ENCODE data around the gene PSENEN. TPM values are rescaled to one million over a fixed set of nuclear protein-coding genes. Genes with fewer than 3 reads are reported as not detected.

The PSENEN gene
- total and polyA plus RNA-seq, 9 of the 15 experiments (the other 6 are each of a cell fraction or from before 2014, with no cell fraction given), result 34.5 to 299 (median 61.1) TPM

DNA sequence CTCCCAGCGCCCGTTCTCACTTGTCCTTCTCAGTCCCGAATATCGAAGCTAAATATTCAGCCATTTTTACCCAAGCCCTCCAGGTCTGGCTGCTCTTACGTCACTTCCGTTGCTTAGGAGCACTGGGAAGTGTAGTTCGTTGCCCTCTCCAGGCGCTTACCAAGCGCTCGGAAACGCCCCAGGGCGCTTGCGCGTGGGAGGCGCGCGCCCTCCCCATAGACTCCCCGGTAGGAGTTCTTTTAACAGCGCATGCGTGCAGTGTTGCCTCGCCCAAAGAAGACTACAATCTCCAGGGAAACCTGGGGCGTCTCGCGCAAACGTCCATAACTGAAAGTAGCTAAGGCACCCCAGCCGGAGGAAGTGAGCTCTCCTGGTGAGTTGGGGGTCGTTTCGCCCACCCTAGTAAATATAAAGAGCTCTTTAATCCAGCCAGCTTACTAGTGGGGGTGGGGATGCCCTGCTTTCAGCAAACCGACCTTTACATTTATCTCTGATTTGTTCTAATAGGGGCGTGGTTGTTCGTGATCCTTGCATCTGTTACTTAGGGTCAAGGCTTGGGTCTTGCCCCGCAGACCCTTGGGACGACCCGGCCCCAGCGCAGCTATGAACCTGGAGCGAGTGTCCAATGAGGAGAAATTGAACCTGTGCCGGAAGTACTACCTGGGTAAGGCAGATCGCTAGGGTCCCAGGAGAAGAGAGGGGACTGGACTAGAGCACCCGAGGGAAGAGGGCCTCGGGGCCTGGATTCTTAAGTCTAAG, at the start of gene PSENEN, which contains the start of gene U2AF1L4 (continued):
- no peak for TF ChIP-seq MAFK (IDR thresholded peaks at IDR 0.05; ENCODE audit: low read length)
- TF ChIP-seq PPARD (CRISPR knock-in tag; IDR thresholded peaks at IDR 0.05), result no peak
- no peak for TF ChIP-seq ZNF407 (IDR thresholded peaks at IDR 0.05; ENCODE audit: low read depth)
- no peak for TF ChIP-seq ZNF277 (CRISPR knock-in tag; IDR thresholded peaks at IDR 0.05; ENCODE audit: borderline replicate concordance)
- TF ChIP-seq THRAP3 (IDR thresholded peaks at IDR 0.05; ENCODE audit: borderline replicate concordance), result no peak
- no peak for TF ChIP-seq ZNF253 (CRISPR knock-in tag; conservative IDR thresholded peaks at IDR 0.05)
- TF ChIP-seq KLF16 (IDR thresholded peaks at IDR 0.05), result no peak
- TF ChIP-seq NCOA1 (IDR thresholded peaks at IDR 0.05; ENCODE audit: low read depth), result no peak
- TF ChIP-seq, protein P1, sequence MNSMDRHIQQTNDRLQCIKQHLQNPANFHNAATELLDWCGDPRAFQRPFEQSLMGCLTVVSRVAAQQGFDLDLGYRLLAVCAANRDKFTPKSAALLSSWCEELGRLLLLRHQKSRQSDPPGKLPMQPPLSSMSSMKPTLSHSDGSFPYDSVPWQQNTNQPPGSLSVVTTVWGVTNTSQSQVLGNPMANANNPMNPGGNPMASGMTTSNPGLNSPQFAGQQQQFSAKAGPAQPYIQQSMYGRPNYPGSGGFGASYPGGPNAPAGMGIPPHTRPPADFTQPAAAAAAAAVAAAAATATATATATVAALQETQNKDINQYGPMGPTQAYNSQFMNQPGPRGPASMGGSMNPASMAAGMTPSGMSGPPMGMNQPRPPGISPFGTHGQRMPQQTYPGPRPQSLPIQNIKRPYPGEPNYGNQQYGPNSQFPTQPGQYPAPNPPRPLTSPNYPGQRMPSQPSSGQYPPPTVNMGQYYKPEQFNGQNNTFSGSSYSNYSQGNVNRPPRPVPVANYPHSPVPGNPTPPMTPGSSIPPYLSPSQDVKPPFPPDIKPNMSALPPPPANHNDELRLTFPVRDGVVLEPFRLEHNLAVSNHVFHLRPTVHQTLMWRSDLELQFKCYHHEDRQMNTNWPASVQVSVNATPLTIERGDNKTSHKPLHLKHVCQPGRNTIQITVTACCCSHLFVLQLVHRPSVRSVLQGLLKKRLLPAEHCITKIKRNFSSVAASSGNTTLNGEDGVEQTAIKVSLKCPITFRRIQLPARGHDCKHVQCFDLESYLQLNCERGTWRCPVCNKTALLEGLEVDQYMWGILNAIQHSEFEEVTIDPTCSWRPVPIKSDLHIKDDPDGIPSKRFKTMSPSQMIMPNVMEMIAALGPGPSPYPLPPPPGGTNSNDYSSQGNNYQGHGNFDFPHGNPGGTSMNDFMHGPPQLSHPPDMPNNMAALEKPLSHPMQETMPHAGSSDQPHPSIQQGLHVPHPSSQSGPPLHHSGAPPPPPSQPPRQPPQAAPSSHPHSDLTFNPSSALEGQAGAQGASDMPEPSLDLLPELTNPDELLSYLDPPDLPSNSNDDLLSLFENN (IDR thresholded peaks at IDR 0.05; ENCODE audit: low read depth in 2 of 2, low read length in 2 of 2), result no peak
- no peak for TF ChIP-seq ARID1B (IDR thresholded peaks at IDR 0.05)
- TF ChIP-seq CHD2 (IDR thresholded peaks at IDR 0.05; ENCODE audit: low read depth, low read length), result peak; percentile 28; the same call in 1 of the 2 replicates
